Measurements from ENCODE around the gene CNTN5. TPM values are rescaled to one million over a fixed set of nuclear protein-coding genes. Genes with fewer than 3 reads are reported as not detected.
"Not testable (repeated sequence)": the region's sequence is repeated elsewhere in the genome, so short reads cannot be mapped to it uniquely, and the experiment has no call there.

CNTN5 gene
- total and polyA plus RNA-seq, 5 experiments from 2014 or later = not detected

GRCh38 chr11:99814738-99815137, 794.0 kb downstream of the CNTN5 start:
- POLR2A ChIA-PET = no interaction called here
- Mint-ChIP-seq H3K27me3 (no peaks in the 10 kb centered on the region), H3K27ac (no peak overlapping the region), H3K4me1 (no peaks in the 10 kb centered on the region), H3K4me3 (no peak overlapping the region), H3K36me3 (peaks cover 0 to 5% (median 0%) of the 10 kb centered on the region in 3 donors), H3K9me3 (peaks cover 0 to 33% (median 17%) of the 10 kb centered on the region in 9 donors)
- DNase-seq (no peak), ATAC-seq (no peak)

GRCh38 chr11:99818991-99819390, 798.2 kb downstream of the CNTN5 start:
- ATAC-seq (no peak), DNase-seq (no peak)
- Mint-ChIP-seq H3K9me3 (peaks cover 0 to 38% (median 18%) of the 10 kb centered on the region in 9 donors), H3K27me3 (no peaks in the 10 kb centered on the region), H3K4me3 (no peak overlapping the region), H3K36me3 (peaks cover 0 to 5% (median 0%) of the 10 kb centered on the region in 3 donors), H3K27ac (no peak overlapping the region), H3K4me1 (no peaks in the 10 kb centered on the region)
- POLR2A ChIA-PET = no interaction called here

- H3K36me3 Mint-ChIP-seq = peaks cover 0 to 5% (median 0%) of the 10 kb centered on the region in 3 donors
- H3K27me3 Mint-ChIP-seq = no peaks in the 10 kb centered on the region
- no peaks in the 10 kb centered on the region for H3K4me1 Mint-ChIP-seq
- H3K9me3 Mint-ChIP-seq = peaks cover 2 to 21% (median 10%) of the 10 kb centered on the region in 9 donors
- POLR2A ChIA-PET = no interaction called here
- no peak for ATAC-seq
- DNase-seq = no peak
- H3K4me3 Mint-ChIP-seq = no peak overlapping the region
- H3K27ac Mint-ChIP-seq = no peak overlapping the region
Observed at GRCh38 chr11:99822846-99823565, 802.3 kb downstream of the CNTN5 start.

- H3K4me3 Mint-ChIP-seq, H3K27ac Mint-ChIP-seq, H3K36me3 Mint-ChIP-seq, POLR2A ChIA-PET, H3K27me3 Mint-ChIP-seq, H3K4me1 Mint-ChIP-seq, ATAC-seq, DNase-seq: not testable (repeated sequence)
- H3K9me3 Mint-ChIP-seq = peaks cover 0 to 25% (median 4%) of the 10 kb centered on the region in 9 donors
Observed at GRCh38 chr11:99836739-99837138, 816.0 kb downstream of the CNTN5 start.

- no peak overlapping the region for H3K27ac Mint-ChIP-seq
- H3K4me3 Mint-ChIP-seq = no peak overlapping the region
- no peak for DNase-seq
- no peaks in the 10 kb centered on the region for H3K4me1 Mint-ChIP-seq
- no peaks in the 10 kb centered on the region for H3K36me3 Mint-ChIP-seq
- no peak for ATAC-seq
- H3K9me3 Mint-ChIP-seq = peaks cover 0 to 15% (median 0%) of the 10 kb centered on the region in 9 donors
- POLR2A ChIA-PET = no interaction called here
- no peaks in the 10 kb centered on the region for H3K27me3 Mint-ChIP-seq
Observed at GRCh38 chr11:99841885-99842284, 821.1 kb downstream of the CNTN5 start.

- Mint-ChIP-seq H3K27me3 (no peaks in the 10 kb centered on the region), H3K4me3 (no peak overlapping the region), H3K4me1 (no peaks in the 10 kb centered on the region), H3K27ac (no peak overlapping the region), H3K9me3 (peaks cover 0 to 19% (median 3%) of the 10 kb centered on the region in 9 donors), H3K36me3 (no peaks in the 10 kb centered on the region)
- POLR2A ChIA-PET = no interaction called here
- ATAC-seq = no peak
- DNase-seq = no peak
Observed at GRCh38 chr11:99865951-99866350, 845.2 kb downstream of the CNTN5 start.

GRCh38 chr11:99881610-99882009, 860.9 kb downstream of the CNTN5 start:
- POLR2A ChIA-PET = no interaction called here
- no peaks in the 10 kb centered on the region for H3K4me1 Mint-ChIP-seq
- no peaks in the 10 kb centered on the region for H3K27me3 Mint-ChIP-seq
- no peak overlapping the region for H3K27ac Mint-ChIP-seq
- ATAC-seq = no peak
- H3K36me3 Mint-ChIP-seq = no peaks in the 10 kb centered on the region
- no peak for DNase-seq
- no peak overlapping the region for H3K4me3 Mint-ChIP-seq
- H3K9me3 Mint-ChIP-seq = peaks cover 2 to 21% (median 6%) of the 10 kb centered on the region in 9 donors

GRCh38 chr11:99884750-99885149, 864.0 kb downstream of the CNTN5 start:
- POLR2A ChIA-PET = no interaction called here
- no peaks in the 10 kb centered on the region for H3K36me3 Mint-ChIP-seq
- DNase-seq (no peak), ATAC-seq (no peak)
- no peak overlapping the region for H3K4me3 Mint-ChIP-seq
- H3K9me3 Mint-ChIP-seq = peaks cover 0 to 42% (median 5%) of the 10 kb centered on the region in 9 donors
- no peaks in the 10 kb centered on the region for H3K4me1 Mint-ChIP-seq
- no peak overlapping the region for H3K27ac Mint-ChIP-seq
- no peaks in the 10 kb centered on the region for H3K27me3 Mint-ChIP-seq

- Mint-ChIP-seq H3K4me3 (no peak overlapping the region), H3K36me3 (no peaks in the 10 kb centered on the region), H3K9me3 (peaks cover 2 to 39% (median 9%) of the 10 kb centered on the region in 9 donors), H3K27me3 (no peaks in the 10 kb centered on the region), H3K27ac (no peak overlapping the region), H3K4me1 (no peaks in the 10 kb centered on the region)
- ATAC-seq = no peak
- no peak for DNase-seq
- POLR2A ChIA-PET = no interaction called here
Observed at GRCh38 chr11:99887481-99887880, 866.7 kb downstream of the CNTN5 start.

- Mint-ChIP-seq H3K27me3 (no peaks in the 10 kb centered on the region), H3K36me3 (peaks cover 0 to 10% (median 0%) of the 10 kb centered on the region in 3 donors), H3K27ac (no peak overlapping the region), H3K4me3 (no peak overlapping the region), H3K4me1 (no peaks in the 10 kb centered on the region), H3K9me3 (peaks cover 6 to 50% (median 18%) of the 10 kb centered on the region in 9 donors)
- DNase-seq (no peak), ATAC-seq (no peak)
- POLR2A ChIA-PET = no interaction called here
Observed at GRCh38 chr11:99893811-99894210, 873.1 kb downstream of the CNTN5 start.

- Mint-ChIP-seq H3K27me3 (no peaks in the 10 kb centered on the region), H3K4me1 (no peaks in the 10 kb centered on the region), H3K9me3 (peaks cover 4 to 61% (median 19%) of the 10 kb centered on the region in 9 donors), H3K36me3 (peaks cover 0 to 9% (median 0%) of the 10 kb centered on the region in 3 donors), H3K4me3 (no peak overlapping the region), H3K27ac (no peak overlapping the region)
- POLR2A ChIA-PET = no interaction called here
- ATAC-seq (no peak), DNase-seq (no peak)
Observed at GRCh38 chr11:99901175-99901574, 880.4 kb downstream of the CNTN5 start.

GRCh38 chr11:99911116-99911515, 890.4 kb downstream of the CNTN5 start:
- DNase-seq (no peak), ATAC-seq (no peak)
- no peak overlapping the region for H3K4me3 Mint-ChIP-seq
- POLR2A ChIA-PET = no interaction called here
- H3K36me3 Mint-ChIP-seq = no peaks in the 10 kb centered on the region
- no peak overlapping the region for H3K27ac Mint-ChIP-seq
- no peaks in the 10 kb centered on the region for H3K4me1 Mint-ChIP-seq
- H3K27me3 Mint-ChIP-seq = no peaks in the 10 kb centered on the region
- H3K9me3 Mint-ChIP-seq = peaks cover 2 to 26% (median 7%) of the 10 kb centered on the region in 9 donors

GRCh38 chr11:99916078-99916477, 895.3 kb downstream of the CNTN5 start:
- Mint-ChIP-seq H3K27ac (no peak overlapping the region), H3K27me3 (no peaks in the 10 kb centered on the region), H3K9me3 (peaks cover 5 to 52% (median 18%) of the 10 kb centered on the region in 9 donors), H3K36me3 (peaks cover 0 to 10% (median 0%) of the 10 kb centered on the region in 3 donors), H3K4me3 (no peak overlapping the region), H3K4me1 (no peaks in the 10 kb centered on the region)
- ATAC-seq (no peak), DNase-seq (no peak)
- POLR2A ChIA-PET = no interaction called here

GRCh38 chr11:99918761-99919160, 898.0 kb downstream of the CNTN5 start:
- no peak overlapping the region for H3K4me3 Mint-ChIP-seq
- ATAC-seq = no peak
- no peaks in the 10 kb centered on the region for H3K4me1 Mint-ChIP-seq
- peaks cover 0 to 10% (median 0%) of the 10 kb centered on the region in 3 donors for H3K36me3 Mint-ChIP-seq
- H3K27ac Mint-ChIP-seq = no peak overlapping the region
- no peaks in the 10 kb centered on the region for H3K27me3 Mint-ChIP-seq
- POLR2A ChIA-PET = no interaction called here
- peaks cover 7 to 60% (median 23%) of the 10 kb centered on the region in 9 donors for H3K9me3 Mint-ChIP-seq
- DNase-seq = no peak

Measured in naive thymus-derived CD8-positive, alpha-beta T cell (primary cell).